ENCODE data around the gene LMO2.
"Not testable (repeated sequence)": the region's sequence is repeated elsewhere in the genome, so short reads cannot be mapped to it uniquely, and the experiment has no call there.

LMO2 gene

GRCh38 chr11:33861386-33861785 is 30.5 kb downstream of the LMO2 start:
- no peak for DNase-seq (ENCODE audit: low read depth)

- no peak for DNase-seq (ENCODE audit: low read depth)
Measured at GRCh38 chr11:33860926-33861325, 30.9 kb downstream of the LMO2 start.

- DNase-seq (ENCODE audit: low read depth), result no peak
Measured at GRCh38 chr11:33859306-33859705, 32.6 kb downstream of the LMO2 start.

DNA sequence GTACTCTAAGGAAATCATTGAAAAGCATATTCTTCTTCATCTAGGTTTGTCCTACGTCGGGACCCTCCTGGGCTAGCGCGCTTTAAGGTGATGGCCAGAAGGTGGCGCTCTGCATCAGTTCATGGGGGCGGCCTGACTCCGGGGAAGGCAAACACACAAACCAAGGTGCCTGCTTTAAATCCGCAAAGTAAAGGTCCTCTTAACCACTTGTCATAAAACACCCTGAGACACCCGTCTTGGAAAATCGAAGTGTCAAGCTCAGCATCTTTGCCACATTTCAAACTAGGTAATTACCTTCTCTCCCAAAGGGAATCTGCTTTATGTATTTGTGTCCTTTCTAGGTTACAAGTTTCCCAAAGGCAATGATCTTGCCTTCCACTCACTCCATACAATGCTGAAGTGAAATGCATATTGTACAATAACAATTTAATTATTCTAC is 33.9 kb downstream of the LMO2 start:
- DNase-seq (ENCODE audit: low read depth), result peak; percentile 67

DNA sequence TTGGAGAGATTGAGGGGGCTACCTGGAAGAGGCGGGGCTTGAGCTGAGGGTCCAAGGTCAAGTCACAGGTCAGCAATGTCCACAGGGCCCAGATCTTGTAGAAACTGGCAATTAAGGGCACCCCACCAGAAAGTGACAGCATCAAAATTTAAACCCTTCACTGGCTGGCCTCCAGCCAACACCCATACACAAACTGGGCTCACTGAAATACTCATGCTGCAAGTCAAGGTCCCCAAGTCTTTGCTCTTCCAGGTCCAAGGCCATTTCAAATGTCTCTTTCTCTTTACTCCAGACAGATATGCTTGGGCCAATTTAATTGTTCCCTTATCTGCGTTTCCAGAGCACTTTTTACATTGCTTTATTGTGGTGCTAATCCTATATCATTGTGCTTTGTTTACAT is 36.4 kb downstream of the LMO2 start:
- no peak for DNase-seq (ENCODE audit: low read depth)

DNA sequence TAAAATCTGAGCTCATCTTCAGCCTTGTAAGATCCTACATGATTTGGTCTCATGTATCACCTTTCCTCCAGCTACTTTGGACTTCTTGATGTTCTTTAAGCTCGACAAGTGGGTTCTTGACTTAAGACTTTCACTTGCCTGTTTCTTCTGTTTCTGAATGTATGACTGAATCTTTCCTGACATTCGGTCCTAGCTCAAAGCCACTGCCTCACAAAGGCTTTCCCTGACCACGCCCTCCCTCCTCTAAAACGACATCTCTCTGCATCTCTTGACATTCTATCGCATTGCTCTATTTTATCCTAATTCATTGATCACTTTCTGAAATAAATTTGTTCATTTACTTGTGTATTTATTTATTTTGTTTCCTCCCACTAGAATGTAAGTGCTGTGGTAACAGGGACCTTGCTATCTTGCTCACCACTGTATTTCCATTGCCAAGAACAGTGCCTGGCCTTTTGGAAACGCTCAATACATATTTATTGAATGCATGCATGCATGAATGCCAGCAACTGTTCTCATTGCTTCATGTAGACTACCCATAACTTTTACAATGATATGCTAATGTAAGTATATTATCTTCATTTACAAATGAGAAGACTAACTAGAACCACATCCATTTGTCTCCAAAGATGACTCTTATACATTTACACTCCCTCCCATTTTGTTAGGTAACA is 43.0 kb downstream of the LMO2 start:
- no peak for DNase-seq (ENCODE audit: low read depth)

DNA sequence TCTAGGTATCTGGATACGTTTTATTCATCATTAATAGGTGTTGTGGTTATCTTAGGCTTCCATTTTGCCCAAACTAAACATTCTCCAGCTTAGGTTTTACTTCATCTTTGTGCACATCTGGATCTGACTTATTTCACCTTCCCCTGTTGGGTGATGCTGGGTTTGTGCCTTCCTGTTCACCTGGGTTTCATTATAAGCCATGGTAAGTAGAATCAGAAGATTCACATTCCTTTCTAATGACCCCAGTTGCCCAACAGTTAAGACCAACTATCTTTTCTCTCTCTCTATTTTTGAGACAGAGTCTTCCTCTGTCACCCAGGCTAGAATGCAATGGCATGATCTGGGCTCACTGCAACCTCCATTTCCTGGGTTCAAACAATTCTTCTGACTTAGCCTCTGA is 44.6 kb downstream of the LMO2 start:
- DNase-seq (ENCODE audit: low read depth), result no peak

- no peak for DNase-seq (ENCODE audit: low read depth)
Measured at GRCh38 chr11:33844236-33844635, 47.6 kb downstream of the LMO2 start.

- no peak for DNase-seq (ENCODE audit: low read depth)
Measured at GRCh38 chr11:33843018-33843417, 48.9 kb downstream of the LMO2 start.

DNA sequence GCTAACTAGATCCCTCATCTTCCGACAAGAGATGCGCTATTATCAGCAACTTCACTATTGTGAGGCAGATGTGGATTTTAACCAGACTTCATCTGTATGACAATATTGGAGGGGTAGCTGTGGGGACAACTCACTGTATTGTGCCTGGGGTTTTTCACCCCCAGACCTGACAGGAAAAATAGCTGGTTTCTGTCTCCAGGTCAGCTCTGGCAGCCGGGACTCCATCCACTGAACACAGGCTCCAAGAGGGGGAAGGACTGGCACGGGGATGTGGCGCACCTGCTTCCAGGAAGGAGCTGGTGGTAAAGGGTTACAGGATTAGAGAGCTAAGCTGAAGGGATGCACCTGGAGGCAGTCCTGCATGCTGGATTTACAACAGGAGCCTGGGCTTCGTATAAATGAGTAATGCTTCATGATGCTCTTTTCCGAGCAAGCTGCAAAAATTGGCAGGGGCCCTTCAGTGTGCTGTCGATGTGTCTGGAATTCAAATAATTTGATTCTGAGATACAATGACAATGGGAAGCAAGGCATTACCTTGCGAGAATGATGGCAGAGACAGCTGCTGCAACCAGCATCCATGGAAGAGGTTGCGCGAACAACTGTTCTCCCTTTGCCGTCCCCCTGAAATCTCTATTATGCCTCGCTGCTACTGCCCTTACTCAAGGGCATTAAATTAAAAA is 49.5 kb downstream of the LMO2 start:
- no peak for DNase-seq (ENCODE audit: low read depth)

GRCh38 chr11:33838234-33838633 is 53.6 kb downstream of the LMO2 start:
- not testable (repeated sequence) for DNase-seq (ENCODE audit: low read depth)

GRCh38 chr11:33837334-33837733 is 54.5 kb downstream of the LMO2 start:
- DNase-seq (ENCODE audit: low read depth), result not testable (repeated sequence)

DNA sequence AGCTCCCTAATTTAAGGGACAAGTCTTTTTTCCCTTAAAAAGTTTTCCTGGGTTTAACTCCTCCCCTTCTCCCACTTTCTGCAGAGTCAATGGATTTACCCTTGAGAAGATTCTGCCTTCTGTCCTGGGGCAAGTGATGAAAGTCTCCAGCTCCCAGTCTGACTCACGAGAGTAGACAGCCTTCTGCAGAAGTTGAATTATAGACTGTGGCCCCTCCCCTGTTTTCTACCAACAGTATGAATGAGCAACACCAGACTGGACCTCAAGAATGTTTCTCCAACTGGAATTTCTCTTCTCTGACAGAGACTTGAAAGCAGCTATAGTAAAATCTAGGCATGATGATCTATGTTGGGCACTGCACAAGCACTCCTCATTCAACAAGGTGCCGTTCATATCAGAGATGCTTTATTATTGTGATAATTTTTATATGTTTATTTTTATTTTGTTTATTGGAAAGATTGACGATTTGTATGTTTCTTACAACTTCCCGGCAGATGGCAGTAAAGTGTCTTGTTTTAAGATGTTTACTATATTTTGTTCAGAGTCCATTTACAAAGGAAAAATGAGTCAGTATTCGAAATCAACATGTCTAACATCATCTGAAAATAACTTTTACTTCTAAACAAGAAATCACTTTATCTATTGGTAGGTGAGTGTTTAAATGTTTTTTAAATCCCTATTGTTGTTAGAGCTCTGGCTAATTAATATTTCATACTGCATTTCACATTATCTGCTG is 56.6 kb downstream of the LMO2 start:
- DNase-seq (ENCODE audit: low read depth), result no peak

DNA sequence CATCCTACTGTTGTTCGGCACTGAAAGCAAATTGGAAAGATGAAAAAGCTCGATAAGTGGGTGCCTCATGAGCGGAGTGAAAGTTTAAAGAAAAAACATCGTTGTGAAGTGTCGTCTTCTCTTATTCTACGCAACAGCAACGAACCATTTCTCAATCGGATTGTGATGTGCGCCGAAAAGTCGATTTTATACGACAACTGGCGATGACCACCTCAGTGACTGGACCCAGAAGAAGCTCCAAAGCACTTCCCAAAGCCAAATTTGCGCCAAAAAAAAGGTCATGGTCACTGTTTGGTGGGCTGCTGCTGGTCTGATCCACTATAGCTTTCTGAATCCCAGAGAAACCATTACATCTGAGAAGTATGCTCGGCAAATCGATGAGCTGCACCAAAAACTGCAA is 59.2 kb downstream of the LMO2 start:
- DNase-seq (ENCODE audit: low read depth), result no peak

DNA sequence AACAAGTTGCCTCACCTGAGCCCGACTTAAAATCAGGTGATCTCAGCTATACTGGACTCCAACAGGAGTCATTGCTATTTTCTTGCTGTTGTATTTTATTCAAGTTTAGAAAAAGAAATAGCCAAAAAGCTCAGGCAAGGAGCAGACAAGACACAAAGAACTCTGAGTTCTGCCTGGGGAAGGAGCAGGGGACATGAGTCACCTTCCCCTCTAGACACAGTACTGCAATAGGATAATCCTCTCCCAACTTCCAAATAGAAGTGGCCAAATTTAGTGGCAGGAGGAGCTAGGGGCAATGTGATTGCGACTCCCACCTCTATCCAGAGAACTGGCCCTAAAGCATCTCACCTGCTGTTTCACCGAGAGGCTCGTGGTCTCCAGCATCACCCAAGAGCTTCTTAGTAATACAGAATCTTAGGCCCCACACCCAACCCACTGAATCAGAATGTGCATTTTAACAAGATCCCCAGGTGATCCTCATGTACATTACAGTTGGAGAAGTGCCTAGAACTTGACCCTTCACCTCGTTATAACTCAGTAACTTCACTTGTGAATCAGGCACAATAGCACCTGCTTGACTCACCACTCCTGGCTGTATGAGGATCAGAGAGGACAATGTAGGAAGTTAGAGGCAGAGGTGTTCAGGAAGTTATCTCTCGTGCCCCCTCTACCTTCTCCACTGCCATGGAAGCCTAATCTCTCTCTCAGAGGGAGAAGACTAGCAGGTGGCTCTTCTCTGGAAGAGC is 60.8 kb downstream of the LMO2 start:
- no peak for DNase-seq (ENCODE audit: low read depth)

DNA sequence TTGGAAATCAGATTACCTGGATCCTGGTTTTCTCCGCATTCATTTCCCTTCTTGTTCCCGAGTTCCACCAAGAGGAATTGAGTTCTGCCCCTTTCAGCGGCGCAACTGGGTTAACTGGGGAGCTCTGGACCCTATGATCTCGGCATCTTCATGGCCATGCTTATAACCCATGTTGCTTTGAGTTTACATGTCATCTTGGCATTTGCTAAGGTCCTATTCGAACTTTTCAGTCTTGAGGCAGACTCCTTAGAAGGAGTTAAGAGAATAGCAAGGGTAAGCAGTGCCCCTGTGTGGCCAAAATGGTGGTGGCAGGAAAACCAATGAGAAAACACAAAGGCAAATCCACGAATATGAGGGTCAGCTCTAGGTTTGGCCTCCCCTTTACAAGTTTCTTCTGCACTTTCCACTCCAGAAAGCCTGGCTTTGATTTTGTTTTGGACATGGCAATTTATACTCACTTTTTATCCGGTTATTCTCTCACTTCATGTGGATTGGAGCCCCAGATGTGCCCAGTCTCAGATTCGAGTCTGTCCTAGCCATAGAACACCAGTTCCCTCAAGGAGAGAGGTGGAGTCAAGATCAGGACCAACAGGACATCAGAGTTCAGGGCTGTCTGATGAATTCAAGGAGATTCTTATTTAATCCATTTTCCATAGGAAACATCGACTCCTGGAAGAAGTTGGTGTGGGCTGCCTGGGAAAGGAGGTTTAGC is 62.3 kb downstream of the LMO2 start:
- DNase-seq (ENCODE audit: low read depth), result peak; percentile 20

- no peak for DNase-seq (ENCODE audit: low read depth)
Measured at GRCh38 chr11:33828604-33829429, 63.1 kb downstream of the LMO2 start.

DNA sequence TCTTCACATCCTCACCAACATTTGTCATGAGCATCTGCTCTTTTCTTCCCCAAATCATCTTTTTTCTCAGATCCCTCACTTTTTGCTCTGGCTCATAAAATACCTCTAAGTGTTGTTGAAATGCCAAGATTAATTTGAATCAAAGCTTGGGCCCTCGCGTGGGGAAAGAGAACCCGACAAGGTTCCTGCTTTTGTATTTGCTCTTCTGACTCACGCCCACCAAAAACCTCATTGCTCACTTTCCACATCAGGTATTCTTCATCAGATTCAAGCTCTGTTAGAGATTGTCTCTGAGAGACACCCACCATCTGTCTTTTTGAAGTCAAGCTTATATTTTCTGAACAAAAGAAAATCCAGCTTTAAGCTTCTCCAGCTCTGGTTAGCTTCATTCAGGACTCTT is 64.7 kb downstream of the LMO2 start:
- DNase-seq (ENCODE audit: low read depth), result no peak

DNA sequence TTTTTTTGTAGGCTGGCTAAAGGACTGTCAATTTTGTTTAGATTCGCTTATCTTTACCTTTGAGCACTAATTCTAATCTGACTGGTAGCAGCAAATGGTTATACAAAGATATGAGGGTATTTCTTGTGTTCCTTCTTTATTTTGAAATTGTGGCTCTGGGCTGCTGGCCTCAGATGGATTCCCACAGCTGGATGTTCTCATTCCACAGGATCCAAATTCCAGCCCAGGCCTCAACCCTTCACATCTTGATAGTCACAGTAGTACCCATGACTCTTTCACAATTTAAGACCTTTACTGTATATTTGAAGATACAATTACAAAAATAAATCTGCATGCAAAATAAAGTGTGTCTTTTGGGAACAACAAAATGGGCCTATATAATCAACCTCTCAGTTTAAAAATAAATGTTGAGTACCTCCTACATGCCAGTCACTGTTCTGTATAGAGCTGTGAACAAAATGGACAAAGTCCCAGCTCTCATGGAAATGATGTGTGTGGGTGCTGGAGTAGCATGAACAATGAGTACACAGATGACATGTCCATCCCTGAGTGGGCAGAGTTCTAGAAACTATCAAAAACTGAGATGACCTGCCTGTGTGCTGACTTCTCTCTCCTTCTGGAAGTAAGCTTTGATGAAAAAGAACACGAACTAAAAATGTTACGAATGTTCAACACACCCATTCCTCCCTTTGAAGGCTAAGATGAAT is 65.9 kb downstream of the LMO2 start:
- no peak for DNase-seq (ENCODE audit: low read depth)

DNA sequence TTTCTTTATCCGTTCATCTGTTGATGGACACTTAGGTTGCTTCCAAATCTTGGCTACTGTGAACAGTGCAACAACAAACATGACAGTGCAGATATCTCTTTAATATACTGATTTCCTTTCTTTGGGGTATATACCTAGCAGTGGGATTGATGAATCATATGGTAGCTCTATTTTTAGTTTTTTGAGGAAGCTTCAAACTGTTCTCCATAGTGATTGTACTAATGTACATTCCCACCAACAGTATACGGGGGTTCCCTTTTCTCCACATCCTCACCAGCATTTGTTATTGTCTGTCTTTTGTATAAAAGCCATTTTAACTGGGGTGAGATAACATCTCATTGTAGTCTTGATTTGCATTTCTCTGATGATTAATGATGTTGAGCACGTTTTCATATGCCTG is 68.9 kb downstream of the LMO2 start:
- not testable (repeated sequence) for DNase-seq (ENCODE audit: low read depth)
